Caco-2 (cell line): ENCODE data around the gene OR4K13. TPM values are rescaled to one million over a fixed set of nuclear protein-coding genes. Genes with fewer than 3 reads are reported as not detected.

Source experiments
- BruUV-seq: library from RNA; stranded (reverse); fragments of 400-500 nt; replicated peaks from 2 replicates; lab custom pipeline; 2021; lab: Mats Ljungman, UMichigan
- CTCF ChIA-PET: fragments of 300-600 bp; sonication (Branson Sonifier 250); formaldehyde crosslinking; loops from one replicate; lab custom pipeline; 2022; ENCODE audit warnings: antibody characterized with exemption; lab: Charles Lee
- POLR2A ChIA-PET: fragments of 300-600 bp; sonication (Branson Sonifier 250); formaldehyde crosslinking; loops from one replicate; lab custom pipeline; 2022; ENCODE audit warnings: antibody characterized with exemption; lab: Charles Lee
- DNase-seq, 2 experiments: peaks; one replicate each; pipeline versions ENCODE4 v3.0.0 to v3.0.0-alpha.2; 2020 to 2022
- H3K27me3 ChIP-seq: replicated peaks from 2 replicates; pipeline ENCODE4 v1.6.0; 2011; ENCODE audit warnings: low read length; ENCODE audit not compliant: control insufficient read depth, insufficient read depth
- H3K36me3 ChIP-seq: 2 replicates; pipeline ENCODE4 v1.5.1; 2011; ENCODE audit warnings: low read length; ENCODE audit not compliant: control insufficient read depth, insufficient read depth
- H3K4me1 ChIP-seq: fragments of 250-450 bp; sonication (Bioruptor Pico); 2 replicates; pipeline ENCODE4 v1.5.1; 2020; ENCODE audit warnings: mild to moderate bottlenecking
- H3K4me3 ChIP-seq: 2 replicates; pipeline ENCODE4 v1.5.1; 2011; ENCODE audit warnings: low read depth, mild to moderate bottlenecking, control low read depth, low read length
- H3K9me3 ChIP-seq: fragments of 250-450 bp; sonication (Bioruptor Pico); 2 replicates; pipeline ENCODE4 v1.5.1; 2020; ENCODE audit warnings: mild to moderate bottlenecking, moderate library complexity
- H3K27ac Mint-ChIP-seq: one replicate; pipeline ENCODE4 v1.8.0; 2022; ENCODE audit warnings: mixed read lengths; ENCODE audit not compliant: unreplicated experiment
- H3K27me3 Mint-ChIP-seq: one replicate; pipeline ENCODE4 v1.8.0; 2022; ENCODE audit warnings: mixed read lengths; ENCODE audit not compliant: insufficient read depth, unreplicated experiment
- H3K36me3 Mint-ChIP-seq: one replicate; pipeline ENCODE4 v1.8.0; 2022; ENCODE audit warnings: mild to moderate bottlenecking, mixed read lengths; ENCODE audit not compliant: insufficient read depth, unreplicated experiment
- H3K4me1 Mint-ChIP-seq: one replicate; pipeline ENCODE4 v1.8.0; 2022; ENCODE audit warnings: low read depth, mixed read lengths; ENCODE audit not compliant: unreplicated experiment
- H3K4me3 Mint-ChIP-seq: one replicate; pipeline ENCODE4 v1.8.0; 2022; ENCODE audit warnings: mild to moderate bottlenecking, moderate library complexity, mixed read lengths; ENCODE audit not compliant: unreplicated experiment
- H3K9me3 Mint-ChIP-seq: one replicate; pipeline ENCODE4 v1.8.0; 2022; ENCODE audit warnings: mixed read lengths; ENCODE audit not compliant: unreplicated experiment
- CTCF ChIP-seq, 2 experiments: fragments of 200-600 bp in 1 of 2; IDR thresholded peaks; 1 replicate in 1 of 2; 2 replicates in 1 of 2; pipeline versions ENCODE4 v1.5.1 to v1.8.0; 2011 to 2022; ENCODE audit warnings: antibody characterized with exemption in 1 of 2, control low read depth in 1 of 2, inconsistent platforms in 1 of 2, low read depth in 1 of 2, low read length in 1 of 2, mild to moderate bottlenecking in 1 of 2, moderate library complexity in 1 of 2; ENCODE audit not compliant: insufficient read depth in 1 of 2, severe bottlenecking in 1 of 2, unreplicated experiment in 1 of 2
- intact Hi-C: fragments of 100-400 bp; cut with micrococcal nuclease; formaldehyde crosslinking; loops from one replicate; pipeline ENCODE4 v1.10.0; 2022; ENCODE audit not compliant: unreplicated experiment
- total RNA-seq: library from RNA; stranded (reverse); gene quantifications from 2 replicates; pipeline ENCODE4 v1.2.3, GENCODE V29; 2022

OR4K13 gene
- total RNA-seq, 1 experiment from 2014 or later: not detected

- H3K27me3 Mint-ChIP-seq: peaks cover 3% of the 10 kb centered on the region
- intact Hi-C loops: no loop called here
- Histone ChIP-seq H3K4me3 (no peak within 1 kb of the TSS), H3K9me3 (no peaks in the 10 kb centered on the region), H3K36me3 (no peaks in the 10 kb centered on the region), H3K27me3 (no peaks in the 10 kb centered on the region), H3K4me1 (no peaks in the 10 kb centered on the region)
- no peak for DNase-seq
- no peaks in the 10 kb centered on the region for H3K36me3 Mint-ChIP-seq
- no peak within 1 kb of the TSS for H3K27ac Mint-ChIP-seq
- TF ChIP-seq CTCF (IDR thresholded peaks at IDR 0.05; ENCODE audit: insufficient read depth in 1 of 2, low read depth in 1 of 2, low read length in 1 of 2, severe bottlenecking in 1 of 2, unreplicated experiment in 1 of 2): no peak
- H3K9me3 Mint-ChIP-seq: no peaks in the 10 kb centered on the region
- CTCF ChIA-PET: no interaction called here
- POLR2A ChIA-PET: no interaction called here
- no peak within 1 kb of the TSS for H3K4me3 Mint-ChIP-seq
- no TSS peak for BruUV-seq
- H3K4me1 Mint-ChIP-seq: no peaks in the 10 kb centered on the region
Observed at GRCh38 chr14:20001863-20002262, 34.0 kb downstream of the OR4K13 start, which contains the start of gene OR4Q2. TSS of gene OR4Q2 (plus strand) at chr14:20002163.

- Mint-ChIP-seq H3K27me3 (no peaks in the 10 kb centered on the region), H3K4me3 (no peak overlapping the region), H3K27ac (no peak overlapping the region), H3K4me1 (no peaks in the 10 kb centered on the region), H3K36me3 (no peaks in the 10 kb centered on the region), H3K9me3 (no peaks in the 10 kb centered on the region)
- CTCF ChIA-PET: no interaction called here
- Histone ChIP-seq H3K4me1 (no peaks in the 10 kb centered on the region), H3K9me3 (no peaks in the 10 kb centered on the region), H3K27me3 (no peaks in the 10 kb centered on the region), H3K4me3 (no peak overlapping the region), H3K36me3 (no peaks in the 10 kb centered on the region)
- intact Hi-C loops: no loop called here
- no TSS peak for BruUV-seq
- no peak for DNase-seq
- POLR2A ChIA-PET: no interaction called here
- TF ChIP-seq CTCF (IDR thresholded peaks at IDR 0.05; ENCODE audit: insufficient read depth in 1 of 2, low read depth in 1 of 2, low read length in 1 of 2, severe bottlenecking in 1 of 2, unreplicated experiment in 1 of 2): no peak
Observed at GRCh38 chr14:19993438-19993837, 42.4 kb downstream of the OR4K13 start.

Other genes starting within 250 kb of the OR4K13 start
- not detected in 2 replicates for gene OR4N2, start 232.3 kb downstream of the OR4K13 start, total RNA-seq
- not detected in 2 replicates for gene OR4K2, start 160.9 kb downstream of the OR4K13 start, total RNA-seq
- not detected in 2 replicates for gene OR4K5, start 115.4 kb downstream of the OR4K13 start, total RNA-seq
- gene OR4K1, start 105.1 kb downstream of the OR4K13 start, total RNA-seq: not detected in 2 replicates
- not detected in 2 replicates for gene OR4K15, start 60.4 kb downstream of the OR4K13 start, total RNA-seq
- not detected in 2 replicates for gene OR4Q2, start 33.9 kb downstream of the OR4K13 start, total RNA-seq
- not detected in 2 replicates for gene OR4K14, start 16.7 kb downstream of the OR4K13 start, total RNA-seq
- not detected in 2 replicates for gene OR4L1, start 24.0 kb upstream of the OR4K13 start, total RNA-seq
- not detected in 2 replicates for gene OR4K17, start 74.7 kb upstream of the OR4K13 start, total RNA-seq
- gene OR4N5, start 102.8 kb upstream of the OR4K13 start, total RNA-seq: not detected in 2 replicates
- not detected in 2 replicates for gene OR11G2, start 154.9 kb upstream of the OR4K13 start, total RNA-seq
- gene OR11H6, start 187.7 kb upstream of the OR4K13 start, total RNA-seq: not detected in 2 replicates
- gene OR11H7, start 192.9 kb upstream of the OR4K13 start, total RNA-seq: not detected in 2 replicates
- gene OR11H4, start 203.2 kb upstream of the OR4K13 start, total RNA-seq: not detected in 2 replicates